HG02840 (cell line): ENCODE data around the gene CDC42.

Experiments
- ATAC-seq: cut with Tn5 transposase; IDR thresholded peaks from one replicate; pipeline ENCODE4 v1.9.1; 2021; ENCODE audit warnings: mild to moderate bottlenecking, moderate library complexity, moderate number of reproducible peaks; ENCODE audit not compliant: unreplicated experiment, low FRiP score

CDC42 gene

DNA sequence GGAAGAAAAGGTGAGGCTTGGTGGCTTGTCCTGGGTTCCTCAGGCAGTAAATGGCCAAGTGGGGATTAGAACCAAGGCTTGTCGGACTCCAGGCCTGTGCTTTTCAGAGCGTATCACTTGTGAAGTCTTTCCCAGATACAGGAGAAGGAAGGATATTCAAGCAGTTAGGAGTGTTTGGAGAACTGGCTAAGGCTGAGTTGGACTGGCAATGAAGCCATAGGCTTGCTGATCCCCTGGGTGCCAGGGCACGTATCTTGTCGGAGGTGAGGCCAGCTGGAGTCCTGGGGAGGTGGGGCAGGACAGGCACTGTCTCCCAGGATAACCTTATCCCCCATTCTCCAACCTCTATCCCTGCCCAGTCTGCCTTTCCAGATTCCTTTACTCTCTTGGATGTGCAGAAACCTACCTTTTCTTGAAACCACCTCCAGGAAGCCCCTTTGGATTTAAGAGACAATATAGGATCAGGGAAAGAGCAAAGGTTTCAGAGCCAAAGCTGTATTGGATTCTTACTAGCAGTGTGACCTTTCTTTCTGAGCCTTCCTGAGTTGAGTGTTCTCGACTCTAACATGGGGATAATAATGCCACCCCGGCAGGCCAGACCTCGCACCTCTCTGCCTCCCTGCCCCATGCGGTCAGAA, 72.2 kb downstream of the CDC42 start:
- ATAC-seq, result no peak

DNA sequence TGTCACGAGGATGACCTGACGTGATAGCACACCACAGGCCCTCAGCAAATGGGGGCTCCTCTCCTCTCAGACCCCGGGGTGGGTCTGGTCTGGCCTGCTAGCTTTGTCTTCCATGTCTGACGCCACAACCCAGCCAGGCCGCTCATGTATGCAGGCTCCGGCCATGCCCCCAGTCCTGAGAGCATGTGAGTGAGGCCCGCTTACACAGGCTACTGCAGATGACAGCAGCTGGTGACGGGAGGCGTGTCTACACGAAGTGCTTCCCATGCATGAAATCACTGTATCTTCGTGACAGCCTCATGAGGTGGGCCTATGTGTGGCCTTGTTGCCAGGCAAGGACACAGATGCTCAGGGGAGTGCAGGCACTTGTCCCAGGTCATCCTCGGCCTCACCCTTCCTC, 74.0 kb downstream of the CDC42 start:
- ATAC-seq, result no peak

DNA sequence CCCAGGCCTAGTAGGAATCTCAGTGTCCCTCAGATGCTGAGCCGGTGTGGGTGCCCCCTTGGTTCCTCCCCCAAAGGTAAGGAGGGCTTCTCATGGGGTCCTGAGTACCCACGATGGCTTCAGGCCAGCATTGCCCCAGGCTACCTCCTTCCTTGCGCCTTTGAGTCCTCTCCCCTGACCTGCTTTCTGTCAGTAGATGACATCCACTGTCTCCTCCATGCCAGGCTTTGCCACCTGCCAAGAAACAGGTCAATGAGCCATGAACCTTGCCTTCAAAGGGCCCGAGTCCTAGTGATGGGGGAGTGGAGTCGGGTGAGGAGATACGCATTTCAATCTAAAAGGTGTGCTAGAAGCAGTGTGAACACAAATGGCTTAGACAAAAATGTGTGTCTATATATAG, 74.7 kb downstream of the CDC42 start:
- ATAC-seq, result no peak

DNA sequence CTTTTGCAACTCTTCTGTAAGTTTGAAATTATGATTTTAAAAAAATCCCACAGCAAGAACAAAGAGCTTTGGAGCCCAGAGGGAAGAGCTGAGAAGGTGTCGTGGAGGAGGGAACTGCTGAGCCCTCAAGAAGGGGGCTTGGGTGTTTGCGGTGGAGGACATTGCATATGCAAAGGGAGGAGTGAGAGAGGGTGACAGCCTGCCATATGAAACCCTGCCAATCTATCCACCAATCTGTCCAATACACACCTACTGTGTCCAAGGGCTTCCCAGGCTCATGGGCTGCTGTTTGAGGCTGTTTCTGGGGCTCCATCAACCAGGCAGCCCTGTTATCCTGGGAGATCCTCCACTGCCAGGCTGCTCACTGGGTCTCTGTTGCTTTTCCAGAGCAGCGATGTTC, 75.2 kb downstream of the CDC42 start:
- ATAC-seq, result no peak

DNA sequence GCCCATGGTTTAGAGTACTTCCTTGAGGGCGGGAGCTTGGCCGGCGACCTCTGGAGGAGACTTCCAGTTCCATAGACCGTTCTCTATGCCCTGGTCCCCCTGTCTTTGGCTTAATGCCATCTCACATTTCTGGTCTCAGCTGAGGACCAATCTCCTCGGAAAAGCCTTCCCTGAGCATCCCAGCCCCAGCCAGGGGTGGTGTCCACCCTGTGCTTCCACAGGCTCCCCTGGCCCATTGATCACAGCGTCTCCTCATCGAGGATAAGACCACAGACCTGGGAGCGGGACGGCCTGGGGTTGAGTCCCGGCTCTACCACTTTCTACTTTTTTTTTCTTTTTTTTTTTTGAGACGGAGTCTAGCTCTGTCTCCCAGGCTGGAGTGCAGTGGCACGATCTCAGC, 75.9 kb downstream of the CDC42 start:
- no peak for ATAC-seq

DNA sequence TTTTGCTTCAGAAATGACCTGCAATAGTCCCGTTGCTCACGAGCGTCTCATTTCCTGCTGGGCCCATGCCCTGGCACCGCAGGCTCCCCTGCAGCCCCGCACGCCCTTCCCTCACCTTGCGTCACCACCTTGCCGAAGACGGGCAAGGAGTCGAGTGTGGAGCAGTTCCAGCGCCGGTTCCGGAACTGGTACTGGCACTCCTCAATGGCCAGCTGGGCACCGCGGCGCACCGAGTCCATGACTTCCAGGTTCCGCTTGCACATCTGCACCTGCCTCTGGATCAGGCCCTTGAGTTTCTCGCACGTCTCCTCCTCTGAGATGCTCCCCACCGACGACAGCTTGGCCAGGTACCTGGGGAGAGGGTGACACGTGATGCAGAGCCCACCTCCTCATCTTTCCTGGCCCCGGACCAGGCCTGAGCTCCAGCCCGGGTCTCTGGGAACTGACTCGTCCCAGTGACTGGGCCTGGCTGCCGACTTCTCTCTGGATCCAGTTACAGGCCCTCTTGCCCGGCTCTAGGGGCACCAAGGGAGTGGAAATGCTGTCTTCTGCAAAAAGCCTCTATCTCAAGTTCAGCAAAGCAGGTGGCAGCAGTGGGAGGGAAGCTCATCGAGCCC, 77.1 kb downstream of the CDC42 start:
- no peak for ATAC-seq

DNA sequence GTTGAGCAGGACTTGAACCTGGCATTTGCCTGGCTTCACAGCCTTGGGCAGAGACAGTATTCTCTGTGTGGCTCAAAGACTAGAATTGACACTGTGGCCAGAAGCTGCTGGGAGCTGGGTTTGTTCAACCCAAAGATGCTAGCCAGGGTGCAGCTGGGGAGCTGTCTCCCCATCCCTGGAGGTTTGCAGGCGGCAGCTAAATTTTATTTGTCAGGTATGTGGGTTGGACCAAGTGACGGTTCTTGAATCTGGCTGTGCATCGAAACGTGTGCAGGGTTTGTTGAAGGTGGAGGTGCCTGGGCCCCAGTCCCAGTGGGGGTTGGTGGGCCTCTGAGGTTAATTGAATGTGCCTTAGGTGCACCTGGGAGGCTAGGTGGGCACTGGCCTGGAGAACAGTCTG, 78.6 kb downstream of the CDC42 start:
- ATAC-seq, result no peak

DNA sequence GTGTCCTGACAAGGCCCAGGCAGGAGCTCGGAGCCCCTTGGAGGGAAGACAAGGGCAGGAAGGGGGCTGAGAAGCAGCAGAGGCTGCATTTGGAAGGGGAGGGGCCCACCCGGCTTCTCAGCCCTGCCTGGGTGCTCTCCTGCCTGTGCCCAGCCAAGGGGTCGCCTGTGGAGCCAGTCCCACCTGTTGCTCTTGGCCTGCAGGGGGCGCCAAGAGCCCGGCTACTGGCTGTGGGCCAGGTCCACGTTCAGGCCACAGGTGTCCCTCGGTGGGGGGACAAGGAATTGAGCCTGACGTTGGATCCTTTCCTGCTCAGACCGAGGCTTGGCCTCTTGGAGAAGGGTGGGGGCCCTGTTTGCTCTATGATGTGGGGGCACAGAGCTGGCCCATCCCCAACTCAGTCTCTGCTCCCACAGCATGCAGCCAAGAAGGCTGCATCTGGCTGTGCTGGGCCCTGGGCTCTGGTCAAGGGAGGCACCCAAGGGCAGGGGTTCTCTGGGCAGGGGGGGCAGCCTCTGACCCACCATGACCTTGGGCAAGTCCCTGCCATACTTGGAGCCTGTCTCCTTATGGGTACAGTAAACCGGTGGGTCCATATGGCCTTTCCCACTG, 79.5 kb downstream of the CDC42 start:
- no peak for ATAC-seq

DNA sequence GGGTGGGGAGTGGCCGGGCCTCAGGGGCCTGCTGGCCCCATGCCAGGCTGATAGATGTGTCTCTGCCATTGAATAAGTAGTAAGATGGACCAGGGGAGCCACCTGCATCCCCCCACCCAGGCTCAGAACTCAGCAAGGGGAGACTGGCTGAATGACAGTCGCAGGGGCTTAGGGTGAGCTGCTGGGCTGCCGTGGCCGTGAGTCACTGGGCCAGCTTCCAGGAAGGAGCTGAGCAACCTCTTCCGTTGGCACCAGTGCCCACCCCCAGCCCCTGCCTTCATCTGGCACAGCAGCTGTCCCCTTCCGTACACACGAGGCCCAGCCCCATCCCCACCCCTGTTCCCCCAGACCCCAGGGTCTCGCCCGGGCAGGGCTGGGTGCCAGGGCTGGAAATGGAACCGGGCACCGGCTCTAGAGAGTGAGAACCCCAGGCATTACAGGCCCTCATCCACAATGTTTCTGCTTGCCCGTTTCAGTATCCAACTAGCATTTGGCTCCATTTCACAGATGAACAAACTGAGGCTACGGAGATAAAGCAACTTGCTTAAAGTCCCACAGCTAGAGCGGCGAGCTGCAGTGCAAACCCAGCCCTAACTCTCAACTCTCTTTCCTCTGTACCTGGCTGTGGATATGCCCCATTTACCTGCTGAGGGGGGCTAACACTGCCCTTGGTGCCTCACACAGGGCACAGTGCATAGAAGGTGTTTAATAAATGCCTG, 80.2 kb downstream of the CDC42 start:
- ATAC-seq, result no peak

DNA sequence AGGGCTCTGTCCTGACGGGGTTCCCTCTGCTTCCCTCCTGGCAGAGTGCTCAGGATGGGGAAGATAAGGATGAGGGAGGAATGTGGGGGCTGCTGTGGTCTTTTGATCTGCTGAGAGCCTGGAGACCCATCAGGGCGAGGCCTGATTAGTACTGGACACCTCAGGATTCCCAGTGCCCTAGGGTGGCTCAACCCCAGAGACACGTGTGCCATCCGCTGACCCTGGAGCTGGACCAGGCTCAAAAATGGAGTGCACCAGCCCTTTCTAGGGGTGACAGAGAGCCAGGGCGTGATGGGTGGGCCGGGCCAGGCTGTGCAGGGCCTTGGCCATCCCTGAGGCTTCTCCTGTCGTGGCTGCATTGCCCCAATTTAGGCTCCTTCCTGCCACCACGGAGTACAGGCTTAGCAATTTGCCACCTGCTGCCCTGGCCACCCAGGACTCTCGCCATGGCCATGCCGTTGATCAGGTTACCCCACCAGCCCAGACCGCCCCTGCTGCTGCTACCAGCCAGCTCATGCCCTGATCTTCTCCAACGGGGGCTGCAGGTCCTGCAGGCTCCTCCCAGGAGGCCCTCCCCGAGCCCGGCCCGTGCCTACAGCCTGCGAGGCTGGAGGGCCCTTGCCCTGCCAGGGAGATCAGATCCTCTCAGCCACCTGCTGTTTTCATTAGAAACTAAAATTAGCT, 80.9 kb downstream of the CDC42 start:
- no peak for ATAC-seq

DNA sequence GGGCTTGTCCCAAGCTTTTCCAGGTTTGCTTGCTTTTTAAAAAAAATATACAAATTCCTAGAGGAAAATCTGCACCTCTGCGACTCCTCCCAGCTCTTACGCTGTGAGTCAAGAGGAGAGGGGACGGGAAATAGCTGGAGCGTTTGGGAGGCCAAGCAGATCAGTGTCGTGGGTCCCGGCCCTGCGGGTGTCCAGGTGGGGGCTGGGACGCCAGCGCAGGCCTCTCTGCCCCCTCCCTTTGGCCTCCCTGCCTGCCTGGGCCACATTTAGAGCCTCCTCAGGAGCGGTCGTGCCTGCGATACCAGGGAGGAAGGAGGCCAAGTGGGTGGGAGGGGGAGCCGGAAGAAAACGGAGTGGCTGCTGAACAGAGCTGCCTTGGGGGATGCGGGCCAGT, 81.4 kb downstream of the CDC42 start:
- no peak for ATAC-seq

DNA sequence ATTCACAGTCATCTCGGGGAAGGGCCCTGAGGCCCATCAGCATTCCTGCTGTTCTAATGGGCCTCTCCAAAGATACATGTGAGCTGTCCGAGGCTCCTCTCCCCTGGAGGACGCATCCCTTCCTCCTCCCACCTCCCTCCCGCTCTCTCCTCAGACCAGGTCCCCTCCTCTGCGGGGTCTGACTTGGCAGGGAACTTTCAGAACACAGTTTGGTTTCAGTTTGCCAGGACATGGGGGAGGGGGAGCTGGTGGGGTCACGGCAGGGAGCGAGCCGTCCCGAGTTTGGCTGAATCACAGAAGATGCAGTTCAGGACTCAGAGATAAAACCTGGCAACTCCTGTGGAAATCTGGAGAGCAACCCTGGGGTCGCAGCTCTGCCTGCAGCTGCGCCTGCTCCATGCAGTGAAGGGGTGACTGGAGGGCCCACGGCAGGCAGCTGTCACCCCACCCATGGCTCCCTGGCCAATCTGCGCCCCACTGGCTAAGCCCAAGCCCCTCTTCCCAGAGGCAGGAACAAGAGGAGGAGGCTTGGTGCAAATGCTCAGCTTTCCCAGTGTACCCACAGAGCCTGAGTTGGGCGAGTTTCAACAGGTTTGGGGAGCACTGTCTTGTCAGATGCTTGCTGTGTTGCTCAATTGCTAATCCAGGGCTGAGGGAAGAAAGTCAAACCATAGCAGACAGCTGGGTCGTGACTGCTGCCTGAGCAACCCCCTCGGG, 84.7 kb downstream of the CDC42 start:
- no peak for ATAC-seq

DNA sequence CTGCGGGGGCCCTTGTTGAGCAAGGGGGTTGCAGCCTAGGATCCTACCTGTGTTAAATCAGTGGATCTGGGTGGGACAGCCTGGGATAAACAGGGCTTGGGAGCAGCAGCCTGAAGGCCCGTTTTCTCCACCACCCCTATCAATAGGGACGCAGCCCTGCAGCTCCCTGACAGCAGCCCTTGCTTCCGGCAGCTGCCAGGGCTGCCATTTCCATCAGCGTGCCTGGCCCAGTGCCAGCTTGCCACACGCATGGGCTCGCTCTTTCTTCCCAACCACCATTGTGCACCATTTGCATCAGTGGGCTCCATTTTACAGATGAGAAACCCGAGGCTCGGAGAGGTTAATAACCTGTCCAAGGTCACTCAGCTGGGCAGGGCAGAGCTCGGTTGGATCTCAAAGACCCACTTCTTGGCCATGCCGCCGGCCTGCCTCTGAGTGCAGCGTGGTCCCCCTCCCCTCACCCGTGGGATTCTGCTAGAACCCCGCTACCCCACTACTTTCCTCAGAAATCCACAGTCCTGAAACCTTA, 86.6 kb downstream of the CDC42 start:
- no peak for ATAC-seq

DNA sequence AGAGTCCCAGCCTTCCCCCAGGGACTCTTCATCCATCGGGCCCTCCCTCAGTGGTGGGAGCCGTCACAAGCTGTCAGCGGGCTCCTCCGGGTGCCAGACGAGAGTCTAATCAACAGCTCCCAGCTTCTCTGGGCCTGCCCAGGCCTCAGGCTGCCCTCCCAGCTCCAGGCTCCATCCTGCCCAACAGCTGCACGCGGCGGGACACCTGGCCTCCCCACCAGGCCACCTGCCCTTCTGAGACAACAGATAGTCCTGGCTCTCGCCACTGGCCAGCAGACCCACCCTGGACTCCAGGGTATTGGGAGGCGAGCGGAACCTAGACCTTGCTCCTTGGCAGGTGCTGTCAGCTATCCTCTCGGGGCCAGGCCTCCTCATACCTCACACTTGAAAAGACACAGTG, 87.3 kb downstream of the CDC42 start:
- ATAC-seq, result no peak
